Kidney (tissue), 14 donors: ENCODE data around the gene ARHGAP26. TPM values are rescaled to one million over a fixed set of nuclear protein-coding genes. Genes with fewer than 3 reads are reported as not detected.

Source experiments
- DNase-seq, 5 donors: peaks; one replicate each; pipeline ENCODE4 v3.0.0-alpha.2; 2013 to 2020
- FAIRE-seq: peaks from 2 replicates; lab custom pipeline; 2012; peaks lifted over from hg19 to GRCh38; lab: Jason Lieb, UNC
- H3K27ac ChIP-seq, 2 donors: one replicate each; pipeline ENCODE4 v1.7.0; 2013; ENCODE audit warnings: low read depth in 2 of 2, low read length in 2 of 2, inconsistent platforms in 1 of 2
- H3K27me3 ChIP-seq: one replicate; pipeline ENCODE4 v1.7.1; 2013; ENCODE audit warnings: low read length, inconsistent platforms; ENCODE audit not compliant: control insufficient read depth, insufficient read depth
- H3K36me3 ChIP-seq, 3 donors: one replicate each; pipeline versions ENCODE4 v1.7.0 to v1.7.1; 2013; ENCODE audit warnings: low read length in 3 of 3, control low read depth in 1 of 3, inconsistent platforms in 1 of 3; ENCODE audit not compliant: insufficient read depth in 3 of 3, control insufficient read depth in 2 of 3
- H3K4me1 ChIP-seq, 3 donors: one replicate each; pipeline versions ENCODE4 v1.7.0 to v1.7.1; 2013; ENCODE audit warnings: low read length in 3 of 3, inconsistent platforms in 1 of 3, low read depth in 1 of 3; ENCODE audit not compliant: control insufficient read depth in 2 of 3, insufficient read depth in 2 of 3
- H3K4me3 ChIP-seq, 3 donors: one replicate each; pipeline versions ENCODE4 v1.7.0 to v1.8.1; 2013; ENCODE audit warnings: low read length in 3 of 3, control low read depth in 1 of 3, inconsistent platforms in 1 of 3
- H3K9ac ChIP-seq, 3 donors: one replicate each; pipeline versions ENCODE4 v1.7.0 to v1.7.1; 2013; ENCODE audit warnings: low read length in 3 of 3, control low read depth in 1 of 3, inconsistent platforms in 1 of 3
- H3K9me3 ChIP-seq, 3 donors: one replicate each; pipeline versions ENCODE4 v1.7.0 to v1.7.1; 2013; ENCODE audit warnings: low read length in 3 of 3, control low read depth in 1 of 3, inconsistent platforms in 1 of 3; ENCODE audit not compliant: control insufficient read depth in 2 of 3, insufficient read depth in 1 of 3
- CTCF ChIP-seq: IDR thresholded peaks from 3 replicates; pipeline ENCODE4 v1.5.1; 2012; ENCODE audit warnings: mild to moderate bottlenecking, moderate library complexity, borderline replicate concordance; ENCODE audit not compliant: insufficient read depth; ENCODE audit errors: extremely low read depth
- intact Hi-C: fragments of 100-400 bp; cut with DNase I; formaldehyde crosslinking; loops from one replicate; pipeline ENCODE4 v1.11.1; 2022
- polyA plus RNA-seq: library from polyadenylated mRNA; stranded (reverse); fragments of 350-450 nt; fragmentation: Illumina TruSeq; extraction: RNeasy Lipid Tissue Mini Kit (QIAGEN cat#74804); gene quantifications from one replicate; pipeline ENCODE4 v1.2.3, GENCODE V29; 2014; ENCODE audit warnings: low read depth, low replicate concordance; ENCODE audit not compliant: insufficient read depth
- total RNA-seq: library from RNA; stranded (reverse); fragmentation: NEBNext Ultra II Directional; extraction: Animal tissue kit (Norgen Biotek cat#: 25700); gene quantifications from one replicate; pipeline ENCODE4 v1.2.1, GENCODE V29; 2021
- donor health status: control.
- donor health status: control.
- donor health status: control.
- donor health status: control.
- donor health status: control.
- donor health status: DM: yes; HTN: yes; CAD: no.
- donor health status: Normal renal cell carcinoma (clear cell type).

The ARHGAP26 gene
- total and polyA plus RNA-seq, 2 donors from 2014 or later: 2.5 to 85.7 TPM

GRCh38 chr5:143142596-143143435 is 372.6 kb downstream of the ARHGAP26 start:
- no peak overlapping the region for H3K27ac ChIP-seq
- peaks cover 0 to 7% (median 0%) of the 10 kb centered on the region in 3 donors for H3K36me3 ChIP-seq
- intact Hi-C loops: no loop called here
- no peak for DNase-seq
- no peak overlapping the region for H3K4me3 ChIP-seq
- no peaks in the 10 kb centered on the region for H3K9me3 ChIP-seq
- H3K27me3 ChIP-seq: no peaks in the 10 kb centered on the region
- TF ChIP-seq CTCF: no peak
- H3K9ac ChIP-seq: no peak overlapping the region
- no peak for FAIRE-seq
- H3K4me1 ChIP-seq: peaks cover 0 to 30% (median 7%) of the 10 kb centered on the region in 3 donors

GRCh38 chr5:143143973-143144372 is 373.8 kb downstream of the ARHGAP26 start:
- H3K27ac ChIP-seq: no peak overlapping the region
- no peak overlapping the region for H3K4me3 ChIP-seq
- intact Hi-C loops: no loop called here
- no peaks in the 10 kb centered on the region for H3K9me3 ChIP-seq
- FAIRE-seq: no peak
- H3K27me3 ChIP-seq: no peaks in the 10 kb centered on the region
- H3K4me1 ChIP-seq: peaks cover 0 to 34% (median 7%) of the 10 kb centered on the region in 3 donors
- DNase-seq: no peak
- no peak overlapping the region for H3K9ac ChIP-seq
- peaks cover 0 to 7% (median 0%) of the 10 kb centered on the region in 3 donors for H3K36me3 ChIP-seq
- TF ChIP-seq CTCF: no peak

- no peak for FAIRE-seq
- H3K9ac ChIP-seq: no peak overlapping the region
- H3K4me1 ChIP-seq: peaks cover 0 to 31% (median 11%) of the 10 kb centered on the region in 3 donors
- no peaks in the 10 kb centered on the region for H3K9me3 ChIP-seq
- H3K27ac ChIP-seq: peak overlapping the region in 1 of 2 donors; percentile 9
- TF ChIP-seq CTCF: no peak
- intact Hi-C loops: no loop called here
- no peaks in the 10 kb centered on the region for H3K27me3 ChIP-seq
- peaks cover 0 to 7% (median 0%) of the 10 kb centered on the region in 3 donors for H3K36me3 ChIP-seq
- no peak for DNase-seq
- peak overlapping the region in 1 of 3 donors; percentile 4 for H3K4me3 ChIP-seq
Observed at GRCh38 chr5:143145243-143146160, 375.3 kb downstream of the ARHGAP26 start.
